NCI-H1436 treated with DMSO at 0.1 percent for 48 hours (cell line): ENCODE measurements around the gene KLRF2.

Experiments
- DNase-seq: peaks from one replicate; lab custom pipeline; 2025; lab: John Stamatoyannopoulos, UW

KLRF2 gene

GRCh38 chr12:9888665-9889273, 7.5 kb downstream of the KLRF2 start:
- no peak for DNase-seq

GRCh38 chr12:9895215-9895971, 14.1 kb downstream of the KLRF2 start:
- DNase-seq = no peak

- DNase-seq = no peak
These were observed 16.2 kb downstream of the KLRF2 start for GRCh38 chr12:9897535-9897934.

- DNase-seq = no peak
These were observed 17.9 kb downstream of the KLRF2 start for GRCh38 chr12:9899209-9899608.

GRCh38 chr12:9900930-9901329, 19.6 kb downstream of the KLRF2 start:
- DNase-seq = no peak

- DNase-seq = no peak
These were observed 21.4 kb downstream of the KLRF2 start for GRCh38 chr12:9902539-9903228.

GRCh38 chr12:9906873-9907272, 25.6 kb downstream of the KLRF2 start:
- DNase-seq = no peak

- no peak for DNase-seq
These were observed 26.5 kb downstream of the KLRF2 start for GRCh38 chr12:9907769-9908168.

GRCh38 chr12:9908350-9908749, 27.1 kb downstream of the KLRF2 start:
- DNase-seq = no peak

- DNase-seq = no peak
These were observed 28.4 kb downstream of the KLRF2 start for GRCh38 chr12:9909724-9910123.

- DNase-seq = no peak
These were observed 29.6 kb downstream of the KLRF2 start for GRCh38 chr12:9910716-9911421.

GRCh38 chr12:9911708-9912107, 30.4 kb downstream of the KLRF2 start:
- no peak for DNase-seq

- DNase-seq = no peak
These were observed 38.2 kb downstream of the KLRF2 start for GRCh38 chr12:9919443-9919842.

GRCh38 chr12:9920451-9920850, 39.2 kb downstream of the KLRF2 start:
- DNase-seq = no peak

GRCh38 chr12:9922429-9922828, 41.1 kb downstream of the KLRF2 start:
- DNase-seq = no peak

- DNase-seq = no peak
These were observed 44.6 kb downstream of the KLRF2 start for GRCh38 chr12:9925705-9926393.

GRCh38 chr12:9926876-9927275, 45.6 kb downstream of the KLRF2 start:
- DNase-seq = no peak

- no peak for DNase-seq
These were observed 47.3 kb downstream of the KLRF2 start for GRCh38 chr12:9928607-9929006.

GRCh38 chr12:9931245-9931644, 50.0 kb downstream of the KLRF2 start:
- no peak for DNase-seq

GRCh38 chr12:9932270-9932669, 51.0 kb downstream of the KLRF2 start, which contains the start of gene CLEC2A:
Gene CLEC2A, minus strand, starts transcription at chr12:9932370. Its CDS starts 41 bp downstream, at chr12:9932329.
- no peak for DNase-seq

- DNase-seq = no peak
These were observed 52.7 kb downstream of the KLRF2 start for GRCh38 chr12:9933958-9934357.

- no peak for DNase-seq
These were observed 53.7 kb downstream of the KLRF2 start for GRCh38 chr12:9935026-9935425.
